ENCODE measurements around the gene EPHB1.

Gene EPHB1

GRCh38 chr3:135071483-135071882 lies 276.4 kb downstream of the EPHB1 start:
- Histone ChIP-seq H2BK15ac (ENCODE audit: low read depth, poor library complexity, severe bottlenecking) (no peak overlapping the region), H3K9ac (ENCODE audit: low read length) (no peak overlapping the region), H3K36me3 (ENCODE audit: control insufficient read depth in 1 of 2, insufficient read depth in 2 of 2, low read depth in 1 of 2, low read length in 2 of 2) (no peaks in the 10 kb centered on the region), H3K23ac (ENCODE audit: low read length in 2 of 2) (no peak overlapping the region), H3K4me3 (ENCODE audit: insufficient read depth in 1 of 2, low read depth in 1 of 2, low read length in 2 of 2) (no peak overlapping the region), H2AK5ac (ENCODE audit: low read length, severe bottlenecking) (no peak overlapping the region), H3K79me1 (replicated peaks; ENCODE audit: low read length, poor library complexity, severe bottlenecking) (no peaks in the 10 kb centered on the region), H3K27ac (ENCODE audit: low read length, poor library complexity, severe bottlenecking) (no peak overlapping the region), H2BK5ac (ENCODE audit: low read depth, low read length, poor library complexity, severe bottlenecking) (no peak overlapping the region), H2BK120ac (ENCODE audit: low read depth, low read length) (no peak overlapping the region), H3K9me3 (ENCODE audit: control insufficient read depth, low read length) (peaks cover 4% of the 10 kb centered on the region), H3K4me1 (ENCODE audit: control insufficient read depth, insufficient read depth, low read depth, low read length) (no peaks in the 10 kb centered on the region), H2AFZ (ENCODE audit: low read depth, low read length) (no peak overlapping the region), H3K14ac (ENCODE audit: low read length in 2 of 2) (no peak overlapping the region), H3K4me2 (ENCODE audit: low read length, poor library complexity, severe bottlenecking) (no peak overlapping the region), H4K8ac (ENCODE audit: low read length) (no peak overlapping the region), H4K91ac (ENCODE audit: low read length) (no peak overlapping the region), H3K18ac (ENCODE audit: low read depth in 1 of 2, low read length in 2 of 2) (no peak overlapping the region), H3K4ac (ENCODE audit: low read depth in 1 of 2, low read length in 2 of 2) (no peak overlapping the region), H3K27me3 (ENCODE audit: control insufficient read depth in 1 of 2, insufficient read depth in 1 of 2, low read length in 2 of 2) (no peaks in the 10 kb centered on the region), H2BK12ac (ENCODE audit: low read length in 2 of 2) (no peak overlapping the region)
- DNase-seq: no peak

GRCh38 chr3:135072431-135072830 lies 277.4 kb downstream of the EPHB1 start:
- Histone ChIP-seq H2BK15ac (ENCODE audit: low read depth, poor library complexity, severe bottlenecking) (no peak overlapping the region), H4K91ac (ENCODE audit: low read length) (no peak overlapping the region), H3K79me1 (replicated peaks; ENCODE audit: low read length, poor library complexity, severe bottlenecking) (no peaks in the 10 kb centered on the region)

DNA sequence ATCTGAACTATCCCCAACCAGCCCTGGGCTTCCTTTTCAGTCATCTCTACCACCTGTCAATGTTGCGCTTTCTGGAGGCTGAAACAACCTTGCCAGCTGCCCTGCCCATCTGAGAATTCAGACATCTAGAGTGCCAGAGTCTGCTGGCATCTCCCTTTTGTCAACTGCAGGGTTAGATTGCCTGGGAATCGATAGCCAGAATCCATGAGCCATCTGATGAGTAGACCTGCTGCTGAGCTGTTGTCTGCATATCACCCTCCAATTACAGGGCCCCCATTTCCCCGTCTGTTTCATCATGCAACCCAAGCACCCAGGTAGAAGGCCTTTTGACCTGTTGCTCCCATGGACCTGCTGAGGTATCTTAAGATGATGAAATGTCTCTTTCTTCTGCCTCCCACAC lies 280.1 kb downstream of the EPHB1 start:
- no peak overlapping the region for H3K23ac ChIP-seq (ENCODE audit: low read length in 2 of 2)
- DNase-seq: no peak
- H3K14ac ChIP-seq (ENCODE audit: low read length in 2 of 2): no peak overlapping the region
- no peaks in the 10 kb centered on the region for H3K27me3 ChIP-seq (ENCODE audit: control insufficient read depth in 1 of 2, insufficient read depth in 1 of 2, low read length in 2 of 2)
- peaks cover 4% of the 10 kb centered on the region for H3K9me3 ChIP-seq (ENCODE audit: control insufficient read depth, low read length)
- H2BK12ac ChIP-seq (ENCODE audit: low read length in 2 of 2): no peak overlapping the region
- 61% methylated on average over 3 of the region's 3 CpGs for WGBS
- H3K27ac ChIP-seq (ENCODE audit: low read length, poor library complexity, severe bottlenecking): no peak overlapping the region
- no peak overlapping the region for H3K4ac ChIP-seq (ENCODE audit: low read depth in 1 of 2, low read length in 2 of 2)
- no peak overlapping the region for H3K18ac ChIP-seq (ENCODE audit: low read depth in 1 of 2, low read length in 2 of 2)
- H3K79me1 ChIP-seq (replicated peaks; ENCODE audit: low read length, poor library complexity, severe bottlenecking): no peaks in the 10 kb centered on the region
- no peak overlapping the region for H4K8ac ChIP-seq (ENCODE audit: low read length)
- no peak overlapping the region for H2BK120ac ChIP-seq (ENCODE audit: low read depth, low read length)
- H2AK5ac ChIP-seq (ENCODE audit: low read length, severe bottlenecking): no peak overlapping the region
- no peak overlapping the region for H3K4me2 ChIP-seq (ENCODE audit: low read length, poor library complexity, severe bottlenecking)
- H2AFZ ChIP-seq (ENCODE audit: low read depth, low read length): no peak overlapping the region
- no peak overlapping the region for H2BK15ac ChIP-seq (ENCODE audit: low read depth, poor library complexity, severe bottlenecking)
- H3K36me3 ChIP-seq (ENCODE audit: control insufficient read depth in 1 of 2, insufficient read depth in 2 of 2, low read depth in 1 of 2, low read length in 2 of 2): no peaks in the 10 kb centered on the region
- H4K91ac ChIP-seq (ENCODE audit: low read length): no peak overlapping the region
- no peak overlapping the region for H2BK5ac ChIP-seq (ENCODE audit: low read depth, low read length, poor library complexity, severe bottlenecking)
- H3K4me3 ChIP-seq (ENCODE audit: insufficient read depth in 1 of 2, low read depth in 1 of 2, low read length in 2 of 2): no peak overlapping the region
- H3K4me1 ChIP-seq (ENCODE audit: control insufficient read depth, insufficient read depth, low read depth, low read length): no peaks in the 10 kb centered on the region
- no peak overlapping the region for H3K9ac ChIP-seq (ENCODE audit: low read length)

More at GRCh38 chr3:135072431-135072830, 277.4 kb downstream of the EPHB1 start:
- no peak overlapping the region for H3K14ac ChIP-seq (ENCODE audit: low read length in 2 of 2)
- no peak overlapping the region for H2BK12ac ChIP-seq (ENCODE audit: low read length in 2 of 2)
- H3K9ac ChIP-seq (ENCODE audit: low read length): no peak overlapping the region
- H3K4ac ChIP-seq (ENCODE audit: low read depth in 1 of 2, low read length in 2 of 2): no peak overlapping the region
- H4K8ac ChIP-seq (ENCODE audit: low read length): no peak overlapping the region
- 83% methylated on average over 4 of the region's 5 CpGs for WGBS
- H3K9me3 ChIP-seq (ENCODE audit: control insufficient read depth, low read length): peaks cover 4% of the 10 kb centered on the region
- no peak overlapping the region for H3K27ac ChIP-seq (ENCODE audit: low read length, poor library complexity, severe bottlenecking)
- no peak overlapping the region for H2AFZ ChIP-seq (ENCODE audit: low read depth, low read length)
- no peak overlapping the region for H2AK5ac ChIP-seq (ENCODE audit: low read length, severe bottlenecking)
- no peak overlapping the region for H3K4me3 ChIP-seq (ENCODE audit: insufficient read depth in 1 of 2, low read depth in 1 of 2, low read length in 2 of 2)
- DNase-seq: no peak
- H2BK120ac ChIP-seq (ENCODE audit: low read depth, low read length): no peak overlapping the region
- H3K36me3 ChIP-seq (ENCODE audit: control insufficient read depth in 1 of 2, insufficient read depth in 2 of 2, low read depth in 1 of 2, low read length in 2 of 2): no peaks in the 10 kb centered on the region
- H3K27me3 ChIP-seq (ENCODE audit: control insufficient read depth in 1 of 2, insufficient read depth in 1 of 2, low read length in 2 of 2): no peaks in the 10 kb centered on the region
- H3K4me2 ChIP-seq (ENCODE audit: low read length, poor library complexity, severe bottlenecking): no peak overlapping the region
- H3K23ac ChIP-seq (ENCODE audit: low read length in 2 of 2): no peak overlapping the region
- H2BK5ac ChIP-seq (ENCODE audit: low read depth, low read length, poor library complexity, severe bottlenecking): no peak overlapping the region
- H3K18ac ChIP-seq (ENCODE audit: low read depth in 1 of 2, low read length in 2 of 2): no peak overlapping the region
- H3K4me1 ChIP-seq (ENCODE audit: control insufficient read depth, insufficient read depth, low read depth, low read length): no peaks in the 10 kb centered on the region

DNA sequence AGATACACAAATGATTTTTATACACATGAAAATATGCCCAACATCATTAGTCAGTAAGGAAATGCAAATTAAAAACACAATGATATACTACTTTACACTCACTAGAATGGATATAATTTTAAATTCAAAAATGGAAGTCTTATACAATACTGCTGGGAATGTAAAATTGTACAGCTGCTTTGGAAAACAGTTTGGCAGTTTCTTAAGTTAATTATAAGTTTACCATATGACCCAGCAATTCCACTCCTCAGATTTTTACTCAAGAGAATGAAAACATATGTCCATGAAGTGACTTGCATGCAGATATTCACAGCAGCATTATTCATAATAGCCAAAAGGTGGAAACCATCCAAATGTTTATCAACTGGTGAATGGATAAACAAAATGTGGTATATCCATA lies 281.3 kb downstream of the EPHB1 start:
- peaks cover 4% of the 10 kb centered on the region for H3K9me3 ChIP-seq (ENCODE audit: control insufficient read depth, low read length)
- H4K8ac ChIP-seq (ENCODE audit: low read length): no peak overlapping the region
- no peak overlapping the region for H2BK5ac ChIP-seq (ENCODE audit: low read depth, low read length, poor library complexity, severe bottlenecking)
- no peaks in the 10 kb centered on the region for H3K4me1 ChIP-seq (ENCODE audit: control insufficient read depth, insufficient read depth, low read depth, low read length)
- H3K4me3 ChIP-seq (ENCODE audit: insufficient read depth in 1 of 2, low read depth in 1 of 2, low read length in 2 of 2): no peak overlapping the region
- H2BK12ac ChIP-seq (ENCODE audit: low read length in 2 of 2): no peak overlapping the region
- H2AK5ac ChIP-seq (ENCODE audit: low read length, severe bottlenecking): no peak overlapping the region
- no peak overlapping the region for H3K18ac ChIP-seq (ENCODE audit: low read depth in 1 of 2, low read length in 2 of 2)
- H2BK120ac ChIP-seq (ENCODE audit: low read depth, low read length): no peak overlapping the region
- H4K91ac ChIP-seq (ENCODE audit: low read length): no peak overlapping the region
- no peak overlapping the region for H2AFZ ChIP-seq (ENCODE audit: low read depth, low read length)
- H3K4ac ChIP-seq (ENCODE audit: low read depth in 1 of 2, low read length in 2 of 2): no peak overlapping the region
- H3K36me3 ChIP-seq (ENCODE audit: control insufficient read depth in 1 of 2, insufficient read depth in 2 of 2, low read depth in 1 of 2, low read length in 2 of 2): no peaks in the 10 kb centered on the region
- DNase-seq: no peak
- H3K23ac ChIP-seq (ENCODE audit: low read length in 2 of 2): no peak overlapping the region
- H3K27me3 ChIP-seq (ENCODE audit: control insufficient read depth in 1 of 2, insufficient read depth in 1 of 2, low read length in 2 of 2): no peaks in the 10 kb centered on the region
- no peak overlapping the region for H3K27ac ChIP-seq (ENCODE audit: low read length, poor library complexity, severe bottlenecking)
- no peaks in the 10 kb centered on the region for H3K79me1 ChIP-seq (replicated peaks; ENCODE audit: low read length, poor library complexity, severe bottlenecking)
- H2BK15ac ChIP-seq (ENCODE audit: low read depth, poor library complexity, severe bottlenecking): no peak overlapping the region
- no peak overlapping the region for H3K14ac ChIP-seq (ENCODE audit: low read length in 2 of 2)
- H3K9ac ChIP-seq (ENCODE audit: low read length): no peak overlapping the region
- no peak overlapping the region for H3K4me2 ChIP-seq (ENCODE audit: low read length, poor library complexity, severe bottlenecking)
